Thoracic aorta (tissue), 2 donors: ENCODE data around the gene PSMC5. TPM values are rescaled to one million over a fixed set of nuclear protein-coding genes. Genes with fewer than 3 reads are reported as not detected.

ENCODE experiments used
- ATAC-seq: fragments of 150-250 bp; one replicate; pipeline ENCODE4 v1.8.0; 2017; ENCODE audit warnings: low read depth; ENCODE audit not compliant: insufficient number of reproducible peaks, low FRiP score
- DNase-seq: peaks from one replicate; pipeline ENCODE4 v3.0.0-alpha.2; 2020; ENCODE audit warnings: low spot score
- H3K27ac ChIP-seq, 2 donors: fragments of 200-600 bp; sonication (generic); 1 replicate in 1 of 2; 2 replicates in 1 of 2; pipeline ENCODE4 v1.5.1; 2016; ENCODE audit warnings: mild to moderate bottlenecking in 2 of 2, moderate library complexity in 2 of 2
- H3K27me3 ChIP-seq: fragments of 200-600 bp; sonication (generic); replicated peaks from 2 replicates; pipeline ENCODE4 v1.6.0; 2016; ENCODE audit warnings: mild to moderate bottlenecking; ENCODE audit not compliant: insufficient read depth
- H3K36me3 ChIP-seq: fragments of 200-600 bp; sonication (generic); one replicate; pipeline ENCODE4 v1.5.1; 2016
- H3K4me1 ChIP-seq, 2 donors: fragments of 200-600 bp; sonication (generic); 1 replicate in 1 of 2; 2 replicates in 1 of 2; pipeline versions ENCODE4 v1.5.1 to v1.6.0; 2016; ENCODE audit warnings: low read depth in 2 of 2, mild to moderate bottlenecking in 1 of 2; ENCODE audit not compliant: control insufficient read depth in 1 of 2
- H3K4me3 ChIP-seq: fragments of 200-600 bp; sonication (generic); 2 replicates; pipeline ENCODE4 v1.5.1; 2016; ENCODE audit warnings: mild to moderate bottlenecking
- H3K9me3 ChIP-seq: fragments of 200-600 bp; sonication (generic); 2 replicates; pipeline ENCODE4 v1.5.1; 2016
- total RNA-seq, 2 donors: library from RNA; depleted of rRNA; stranded (reverse); fragments of >200 nt; gene quantifications; one replicate each; pipeline versions ENCODE4 v1.1.0 to v1.2.3, GENCODE V29; 2016
- TF ChIP-seq, protein P1 (sequence below): fragments of 200-600 bp; sonication (generic); IDR thresholded peaks from one replicate; pipeline ENCODE4 v1.5.1; 2019; ENCODE audit warnings: antibody characterized with exemption

Gene PSMC5
- total RNA-seq, 2 donors from 2014 or later = 58.5 to 76.1 TPM

DNA sequence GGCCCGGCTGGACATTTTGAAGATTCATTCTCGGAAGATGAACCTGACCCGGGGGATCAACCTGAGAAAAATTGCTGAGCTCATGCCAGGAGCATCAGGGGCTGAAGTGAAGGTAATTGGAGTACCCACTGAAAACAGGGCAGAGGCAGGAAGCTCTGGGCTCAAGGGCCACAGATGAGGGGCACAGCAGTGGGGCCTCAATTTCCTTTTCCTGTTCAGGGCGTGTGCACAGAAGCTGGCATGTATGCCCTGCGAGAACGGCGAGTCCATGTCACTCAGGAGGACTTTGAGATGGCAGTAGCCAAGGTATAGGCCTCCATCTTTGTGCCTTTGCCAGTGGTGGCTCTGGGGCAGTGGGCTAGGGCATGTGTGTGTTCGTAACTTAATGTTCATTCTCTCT, 4.3 kb downstream of the PSMC5 start:
- Histone ChIP-seq H3K27me3 (no peaks in the 10 kb centered on the region), H3K9me3 (no peaks in the 10 kb centered on the region), H3K27ac (no peak overlapping the region), H3K4me3 (no peak overlapping the region), H3K36me3 (peaks cover 70% of the 10 kb centered on the region), H3K4me1 (peaks cover 3 to 33% of the 10 kb centered on the region in 2 donors)
- DNase-seq (no peak), ATAC-seq (no peak)
- TF ChIP-seq, protein P1, sequence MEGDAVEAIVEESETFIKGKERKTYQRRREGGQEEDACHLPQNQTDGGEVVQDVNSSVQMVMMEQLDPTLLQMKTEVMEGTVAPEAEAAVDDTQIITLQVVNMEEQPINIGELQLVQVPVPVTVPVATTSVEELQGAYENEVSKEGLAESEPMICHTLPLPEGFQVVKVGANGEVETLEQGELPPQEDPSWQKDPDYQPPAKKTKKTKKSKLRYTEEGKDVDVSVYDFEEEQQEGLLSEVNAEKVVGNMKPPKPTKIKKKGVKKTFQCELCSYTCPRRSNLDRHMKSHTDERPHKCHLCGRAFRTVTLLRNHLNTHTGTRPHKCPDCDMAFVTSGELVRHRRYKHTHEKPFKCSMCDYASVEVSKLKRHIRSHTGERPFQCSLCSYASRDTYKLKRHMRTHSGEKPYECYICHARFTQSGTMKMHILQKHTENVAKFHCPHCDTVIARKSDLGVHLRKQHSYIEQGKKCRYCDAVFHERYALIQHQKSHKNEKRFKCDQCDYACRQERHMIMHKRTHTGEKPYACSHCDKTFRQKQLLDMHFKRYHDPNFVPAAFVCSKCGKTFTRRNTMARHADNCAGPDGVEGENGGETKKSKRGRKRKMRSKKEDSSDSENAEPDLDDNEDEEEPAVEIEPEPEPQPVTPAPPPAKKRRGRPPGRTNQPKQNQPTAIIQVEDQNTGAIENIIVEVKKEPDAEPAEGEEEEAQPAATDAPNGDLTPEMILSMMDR = no peak

DNA sequence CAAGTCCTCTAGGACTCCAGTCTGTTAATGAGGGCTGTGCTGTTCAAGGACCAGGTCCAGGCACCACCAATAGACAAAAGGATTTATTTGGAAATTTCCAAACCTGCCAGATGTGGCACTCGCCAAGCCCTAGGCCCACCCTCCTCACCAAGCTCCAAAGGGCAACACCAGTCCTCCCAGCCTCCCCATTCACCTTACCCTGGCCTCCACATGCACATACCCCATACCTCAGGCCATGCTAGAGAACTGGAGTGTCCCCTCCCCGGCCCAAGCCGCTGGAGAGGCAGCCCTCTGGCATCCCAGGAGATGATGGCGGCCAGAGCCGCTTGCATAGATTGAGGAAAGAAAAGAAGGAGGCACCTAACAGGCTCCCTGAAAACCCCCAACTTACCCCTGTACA, 4.8 kb downstream of the PSMC5 start:
- H3K36me3 ChIP-seq = peaks cover 75% of the 10 kb centered on the region
- no peaks in the 10 kb centered on the region for H3K27me3 ChIP-seq
- TF ChIP-seq, protein P1 = no peak
- no peaks in the 10 kb centered on the region for H3K9me3 ChIP-seq
- peaks cover 3 to 37% of the 10 kb centered on the region in 2 donors for H3K4me1 ChIP-seq
- no peak overlapping the region for H3K27ac ChIP-seq
- DNase-seq (no peak), ATAC-seq (no peak)
- H3K4me3 ChIP-seq = no peak overlapping the region

DNA sequence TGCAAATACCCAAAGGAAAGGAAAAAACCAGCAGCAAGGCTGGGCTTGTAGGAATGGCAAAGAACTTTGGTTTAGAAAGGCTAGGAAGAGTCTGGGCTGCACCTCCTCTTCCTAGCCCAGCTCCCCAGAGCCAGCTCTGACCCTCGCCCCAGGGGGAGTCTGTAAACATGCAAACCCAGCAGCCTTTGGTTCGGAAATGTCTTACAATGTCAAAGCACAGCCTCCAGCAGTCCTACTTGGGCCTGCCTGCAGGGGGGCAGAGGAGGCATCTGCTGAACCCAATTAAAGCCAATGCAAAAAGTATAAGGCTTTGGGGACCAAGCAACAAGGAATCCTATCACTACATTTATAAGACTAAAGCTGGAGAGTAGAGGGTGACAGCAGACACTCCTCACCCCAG, 5.2 kb downstream of the PSMC5 start:
- Histone ChIP-seq H3K27me3 (no peaks in the 10 kb centered on the region), H3K9me3 (no peaks in the 10 kb centered on the region), H3K36me3 (peaks cover 80% of the 10 kb centered on the region), H3K4me1 (peaks cover 3 to 41% of the 10 kb centered on the region in 2 donors), H3K4me3 (no peak overlapping the region), H3K27ac (no peak overlapping the region)
- TF ChIP-seq, protein P1 = no peak
- DNase-seq = no peak
- ATAC-seq = no peak

DNA sequence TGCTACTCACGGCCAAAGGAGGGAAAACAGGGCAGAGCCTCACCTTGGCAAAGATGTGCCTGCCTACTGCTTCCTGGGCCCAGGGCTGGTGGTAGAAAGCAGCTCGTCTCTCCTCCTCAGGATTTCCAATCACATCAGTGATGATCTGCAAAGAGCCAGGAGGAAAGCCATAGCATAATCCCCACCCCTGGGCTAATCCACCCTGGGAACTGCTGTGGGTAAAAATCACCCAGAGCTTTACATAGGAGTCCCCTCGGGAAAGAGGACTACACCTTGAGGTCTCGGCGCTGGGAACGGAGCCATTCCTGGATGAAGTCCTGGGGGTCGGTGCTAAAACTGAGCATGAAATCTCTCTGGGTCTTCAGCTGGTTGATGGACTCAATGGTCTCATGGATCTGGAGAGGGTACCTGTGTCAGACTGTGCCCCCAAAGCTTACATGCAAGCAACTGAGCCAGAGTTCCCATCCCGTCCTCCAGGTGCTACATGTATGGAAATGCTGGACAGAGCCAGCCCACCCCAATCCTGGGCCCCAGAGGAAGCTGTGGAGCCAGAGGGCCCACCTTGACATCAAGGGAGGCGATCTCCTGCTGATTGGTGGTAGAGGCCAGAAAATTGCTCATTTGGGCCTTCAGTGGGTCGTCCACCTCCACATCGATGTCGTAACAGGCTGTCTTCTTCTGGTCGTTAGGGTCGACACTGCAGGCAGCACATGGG, 6.0 kb downstream of the PSMC5 start:
- DNase-seq (no peak), ATAC-seq (no peak)
- Histone ChIP-seq H3K4me1 (peaks cover 8 to 44% of the 10 kb centered on the region in 2 donors), H3K27ac (no peak overlapping the region), H3K36me3 (peaks cover 82% of the 10 kb centered on the region), H3K27me3 (no peaks in the 10 kb centered on the region), H3K9me3 (no peaks in the 10 kb centered on the region), H3K4me3 (no peak overlapping the region)
- TF ChIP-seq, protein P1 = no peak

DNA sequence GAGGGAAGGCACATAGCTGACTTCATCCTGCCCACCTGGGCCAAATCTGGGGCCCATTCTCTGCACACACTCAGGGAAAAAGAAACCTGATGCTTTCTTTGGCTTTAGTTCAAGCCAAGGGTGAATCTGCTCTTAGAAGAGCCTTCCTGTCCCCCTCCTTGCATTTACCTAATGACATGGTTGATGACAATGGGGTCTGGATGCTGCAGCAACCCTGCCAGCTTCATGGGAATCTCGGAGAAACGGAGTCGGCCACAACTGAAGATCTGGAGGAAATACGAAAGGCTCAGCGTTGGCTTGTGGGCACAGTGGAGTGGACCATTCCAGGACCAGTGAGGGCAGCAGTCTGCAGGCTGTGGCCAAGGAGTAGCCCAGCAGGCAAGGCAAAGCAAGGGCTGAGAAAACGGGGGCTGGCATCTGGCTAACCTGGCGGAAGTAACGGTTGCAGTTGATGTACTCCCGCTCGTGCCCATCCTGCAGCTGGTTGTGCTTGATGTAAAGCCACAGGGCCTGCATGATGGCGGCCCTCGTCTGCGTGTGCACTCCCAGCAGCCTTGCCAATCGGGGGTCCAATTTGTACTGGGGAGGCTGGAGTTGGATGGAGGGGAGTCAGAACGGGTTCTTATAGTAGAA, 6.6 kb downstream of the PSMC5 start:
- DNase-seq = no peak
- H3K4me1 ChIP-seq = peaks cover 13 to 44% of the 10 kb centered on the region in 2 donors

More for the DNA sequence above, 6.6 kb downstream of the PSMC5 start:
- H3K9me3 ChIP-seq = no peaks in the 10 kb centered on the region
- H3K36me3 ChIP-seq = peaks cover 82% of the 10 kb centered on the region
- TF ChIP-seq, protein P1 = no peak
- no peak for ATAC-seq
- H3K27ac ChIP-seq = no peak overlapping the region
- H3K27me3 ChIP-seq = no peaks in the 10 kb centered on the region
- no peak overlapping the region for H3K4me3 ChIP-seq
